ENCODE results near the gene ELAVL1.
"Not testable (repeated sequence)": the region's sequence is repeated elsewhere in the genome, so short reads cannot be mapped to it uniquely, and the experiment has no call there.

The ELAVL1 gene

GRCh38 chr19:7924241-7924640 lies 81.2 kb downstream of the ELAVL1 start:
- DNase-seq (ENCODE audit: low read depth in 2 of 3, low spot score in 2 of 3): no peak

GRCh38 chr19:7923295-7924191 lies 81.9 kb downstream of the ELAVL1 start:
- DNase-seq (ENCODE audit: low read depth in 2 of 3, low spot score in 2 of 3): no peak

- DNase-seq (ENCODE audit: low read depth in 2 of 3, low spot score in 2 of 3): no peak
These were observed 82.6 kb downstream of the ELAVL1 start for GRCh38 chr19:7922836-7923195.

- DNase-seq (ENCODE audit: low read depth in 2 of 3, low spot score in 2 of 3): no peak
These were observed 83.2 kb downstream of the ELAVL1 start for GRCh38 chr19:7921967-7922835.

GRCh38 chr19:7921302-7921966 lies 84.0 kb downstream of the ELAVL1 start:
- no peak for DNase-seq (ENCODE audit: low read depth in 2 of 3, low spot score in 2 of 3)

- DNase-seq (ENCODE audit: low read depth in 2 of 3, low spot score in 2 of 3): peak; percentile 90 to 100 (median 99)
These were observed 84.7 kb downstream of the ELAVL1 start for GRCh38 chr19:7920519-7921301.

- peak; percentile 89 to 93 (median 91) for DNase-seq (ENCODE audit: low read depth in 2 of 3, low spot score in 2 of 3)
These were observed 85.6 kb downstream of the ELAVL1 start, which contains the start of gene SNAPC2 for GRCh38 chr19:7919610-7920518. Gene SNAPC2 (plus strand): TSS chr19:7920338. CDS start chr19:7920367, 29 bp downstream.

GRCh38 chr19:7918615-7919421 lies 86.6 kb downstream of the ELAVL1 start:
- no peak for DNase-seq (ENCODE audit: low read depth in 2 of 3, low spot score in 2 of 3)

- not testable (repeated sequence) for DNase-seq (ENCODE audit: low read depth in 2 of 3, low spot score in 2 of 3)
These were observed 87.3 kb downstream of the ELAVL1 start for GRCh38 chr19:7918062-7918614.

- DNase-seq (ENCODE audit: low read depth in 2 of 3, low spot score in 2 of 3): no peak
These were observed 88.0 kb downstream of the ELAVL1 start for GRCh38 chr19:7917267-7918061.

GRCh38 chr19:7916955-7917266 lies 88.5 kb downstream of the ELAVL1 start:
- no peak for DNase-seq (ENCODE audit: low read depth in 2 of 3, low spot score in 2 of 3)

GRCh38 chr19:7916103-7916954 lies 89.1 kb downstream of the ELAVL1 start:
- DNase-seq (ENCODE audit: low read depth in 2 of 3, low spot score in 2 of 3): peak in 1 of 3 experiments; percentile 50

GRCh38 chr19:7915250-7916102 lies 90.0 kb downstream of the ELAVL1 start:
- no peak for DNase-seq (ENCODE audit: low read depth in 2 of 3, low spot score in 2 of 3)

GRCh38 chr19:7914598-7915045 lies 90.8 kb downstream of the ELAVL1 start, which contains the start of gene TGFBR3L:
Gene TGFBR3L (plus strand): TSS chr19:7914830.
- no peak for DNase-seq (ENCODE audit: low read depth in 2 of 3, low spot score in 2 of 3)

- DNase-seq (ENCODE audit: low read depth in 2 of 3, low spot score in 2 of 3): no peak
These were observed 91.3 kb downstream of the ELAVL1 start for GRCh38 chr19:7914099-7914498.

GRCh38 chr19:7913652-7914051 lies 91.8 kb downstream of the ELAVL1 start:
- DNase-seq (ENCODE audit: low read depth in 2 of 3, low spot score in 2 of 3): no peak

Measured in activated CD8-positive, alpha-beta memory T cell treated with anti-CD3 and anti-CD28 coated beads for 48 hours (primary cell).